Lung microvascular endothelial cell (primary cell): ENCODE measurements around the gene GGCT. TPM values are rescaled to one million over a fixed set of nuclear protein-coding genes. Genes with fewer than 3 reads are reported as not detected.
"Not testable (repeated sequence)": the region's sequence is repeated elsewhere in the genome, so short reads cannot be mapped to it uniquely, and the experiment has no call there.

ENCODE experiments used
- DNase-seq, 2 donors: peaks; one replicate each; pipeline versions ENCODE4 v3.0.0 to v3.0.0-alpha.2; 2010; ENCODE audit warnings: low read depth in 2 of 2
- total RNA-seq: library from RNA; depleted of rRNA; stranded (reverse); fragments of >200 nt; gene quantifications from 2 replicates; pipeline ENCODE4 v1.2.1, GENCODE V29; 2014

Gene GGCT
- total RNA-seq, 1 donor from 2014 or later: 22.2 TPM

DNA sequence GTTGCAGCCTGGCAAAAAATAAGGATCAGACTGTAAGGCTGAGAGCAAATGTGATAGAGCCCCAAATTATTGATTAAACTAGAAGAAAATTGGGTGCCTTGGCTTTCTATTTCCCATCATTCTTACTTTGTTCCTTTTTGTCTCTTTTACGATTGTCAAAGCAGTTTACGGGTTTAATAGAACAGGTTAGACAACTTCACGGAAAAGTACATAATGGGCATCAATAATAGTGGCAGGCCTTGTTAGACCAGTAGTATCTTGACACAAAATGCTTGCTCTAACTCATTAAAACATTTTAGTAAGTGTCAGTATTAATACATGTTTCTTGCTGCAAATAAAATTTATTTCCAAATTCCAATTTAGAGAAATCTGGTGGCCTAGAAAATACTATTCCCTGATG is 14.5 kb upstream of the GGCT start:
- no peak for DNase-seq

GRCh38 chr7:30515761-30516160 is 11.1 kb upstream of the GGCT start:
- no peak for DNase-seq

- DNase-seq: no peak
Measured at GRCh38 chr7:30514776-30515175, 10.1 kb upstream of the GGCT start.

DNA sequence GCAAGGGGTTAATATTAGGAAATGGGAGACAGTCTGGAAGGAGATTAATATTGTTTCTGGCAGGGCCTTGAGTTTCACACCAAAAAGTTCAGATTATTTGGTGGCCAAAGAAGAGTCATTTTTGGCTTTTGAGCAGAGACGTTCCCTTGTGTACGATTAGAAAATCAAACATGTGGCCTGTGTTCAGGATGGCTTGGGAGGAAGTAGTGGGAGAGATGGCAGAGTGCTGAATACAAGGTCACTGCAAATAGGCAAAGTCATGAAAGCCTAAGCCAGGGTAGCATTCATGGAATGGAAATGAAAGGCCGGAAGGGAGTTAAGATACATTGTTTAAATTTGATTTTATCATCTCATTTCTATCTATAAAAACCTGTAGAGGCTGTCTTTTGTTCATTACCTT is 9.5 kb upstream of the GGCT start:
- peak in 1 of 2 donors; percentile 12 for DNase-seq

- DNase-seq: no peak
Measured at GRCh38 chr7:30513762-30514161, 9.1 kb upstream of the GGCT start.

DNA sequence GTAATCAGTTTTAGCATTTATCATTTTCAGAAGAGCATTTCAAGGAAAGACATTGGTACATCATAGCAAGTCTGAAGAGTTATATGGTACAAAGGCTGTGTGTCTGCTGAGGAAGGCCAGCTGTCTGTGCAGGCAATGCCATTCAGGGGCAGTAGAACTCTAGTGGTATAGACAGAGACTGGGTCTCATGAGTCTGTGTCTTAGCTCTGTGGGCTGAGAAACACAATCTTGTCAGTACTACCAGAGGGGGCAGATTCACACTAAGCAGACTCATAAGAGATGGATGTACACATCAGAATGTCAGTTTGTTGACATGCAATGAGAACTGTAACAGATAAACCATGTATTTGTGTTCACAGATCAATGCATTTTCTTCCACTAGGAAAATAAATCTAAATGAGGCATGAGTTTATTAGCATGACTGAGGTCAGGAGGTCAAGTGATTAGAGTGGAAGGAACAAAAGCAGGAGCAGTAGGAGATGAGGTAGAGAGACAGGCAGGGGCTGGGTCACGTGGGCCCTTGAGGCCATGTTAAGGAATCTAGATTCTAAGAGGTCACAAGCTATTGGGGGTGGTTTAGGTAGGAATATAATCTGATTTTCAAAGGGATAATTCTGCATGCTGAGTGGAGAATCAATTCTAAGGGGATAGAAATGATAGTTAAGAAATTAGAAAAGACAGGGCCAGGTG is 7.5 kb upstream of the GGCT start:
- no peak for DNase-seq

DNA sequence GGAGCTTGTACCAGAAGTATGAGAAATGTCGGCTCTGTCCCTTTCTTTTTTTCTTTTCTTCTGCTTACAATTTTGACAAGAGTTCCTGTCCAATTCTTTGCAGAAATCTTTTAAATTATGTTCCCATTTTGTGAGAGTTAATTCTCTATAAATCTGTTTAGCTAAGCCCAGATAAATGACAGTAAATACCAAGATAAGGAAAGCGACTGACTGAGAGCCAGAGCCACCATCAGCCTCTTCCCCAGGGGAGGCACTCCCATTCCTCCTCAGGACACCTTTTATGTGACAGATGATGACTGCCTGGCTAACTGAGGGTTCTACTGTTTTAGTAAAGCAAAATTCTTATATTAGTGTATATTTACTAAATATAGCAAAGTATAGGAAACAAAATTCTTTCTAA is 6.9 kb upstream of the GGCT start:
- DNase-seq: no peak

DNA sequence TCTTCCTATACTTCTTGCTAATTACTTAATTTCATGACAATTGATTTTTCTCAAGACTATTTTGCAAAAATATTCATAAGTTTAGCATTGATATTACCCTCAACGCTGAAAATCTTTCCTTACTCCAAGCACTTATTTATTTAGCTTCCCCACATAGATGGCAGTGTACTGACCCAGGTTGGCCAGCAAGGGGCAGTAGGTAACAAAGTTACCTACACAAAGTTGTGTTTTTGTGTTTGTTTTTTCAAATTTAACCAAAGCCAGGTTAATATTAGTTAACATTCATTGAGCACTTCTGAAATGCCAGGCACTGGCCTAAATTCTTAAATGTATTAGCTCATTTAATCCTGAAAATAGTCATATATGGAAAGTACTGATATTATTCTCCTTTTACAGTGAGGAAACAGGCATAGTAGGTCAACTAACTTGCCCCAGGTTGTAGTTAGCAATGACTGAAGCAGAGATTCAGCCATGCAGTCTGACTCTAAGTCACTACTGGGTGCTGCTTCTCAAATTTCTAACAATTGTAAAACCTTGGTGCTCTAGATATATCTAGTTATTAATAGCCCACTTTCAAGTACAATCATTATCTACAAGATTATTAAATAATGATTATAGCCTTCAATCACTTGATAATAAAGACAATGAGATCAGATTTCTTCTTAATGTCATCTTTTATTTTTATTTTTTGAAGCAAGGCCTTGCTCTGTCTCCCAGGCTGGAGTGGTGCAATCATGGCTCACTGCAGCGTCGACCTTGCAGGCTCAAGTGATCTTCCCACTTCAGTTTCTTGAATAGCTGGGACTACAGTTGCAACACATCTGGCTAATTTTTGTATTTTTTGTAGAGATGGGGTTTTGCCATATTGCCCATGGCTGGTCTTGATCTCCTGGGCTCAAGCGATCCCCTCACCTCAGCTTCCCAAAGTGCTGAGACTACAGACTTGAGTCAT is 5.8 kb upstream of the GGCT start:
- DNase-seq: peak; percentile 69 to 70

- not testable (repeated sequence) for DNase-seq
Measured at GRCh38 chr7:30509171-30509857, 4.7 kb upstream of the GGCT start.

GRCh38 chr7:30507346-30507900 is 2.8 kb upstream of the GGCT start:
- not testable (repeated sequence) for DNase-seq

- DNase-seq: no peak
Measured at GRCh38 chr7:30505174-30505697, 607 bp upstream of the GGCT start.

GRCh38 chr7:30503274-30504212 is 1.1 kb downstream of the GGCT start:
- DNase-seq: peak in 1 of 2 donors; percentile 23

DNA sequence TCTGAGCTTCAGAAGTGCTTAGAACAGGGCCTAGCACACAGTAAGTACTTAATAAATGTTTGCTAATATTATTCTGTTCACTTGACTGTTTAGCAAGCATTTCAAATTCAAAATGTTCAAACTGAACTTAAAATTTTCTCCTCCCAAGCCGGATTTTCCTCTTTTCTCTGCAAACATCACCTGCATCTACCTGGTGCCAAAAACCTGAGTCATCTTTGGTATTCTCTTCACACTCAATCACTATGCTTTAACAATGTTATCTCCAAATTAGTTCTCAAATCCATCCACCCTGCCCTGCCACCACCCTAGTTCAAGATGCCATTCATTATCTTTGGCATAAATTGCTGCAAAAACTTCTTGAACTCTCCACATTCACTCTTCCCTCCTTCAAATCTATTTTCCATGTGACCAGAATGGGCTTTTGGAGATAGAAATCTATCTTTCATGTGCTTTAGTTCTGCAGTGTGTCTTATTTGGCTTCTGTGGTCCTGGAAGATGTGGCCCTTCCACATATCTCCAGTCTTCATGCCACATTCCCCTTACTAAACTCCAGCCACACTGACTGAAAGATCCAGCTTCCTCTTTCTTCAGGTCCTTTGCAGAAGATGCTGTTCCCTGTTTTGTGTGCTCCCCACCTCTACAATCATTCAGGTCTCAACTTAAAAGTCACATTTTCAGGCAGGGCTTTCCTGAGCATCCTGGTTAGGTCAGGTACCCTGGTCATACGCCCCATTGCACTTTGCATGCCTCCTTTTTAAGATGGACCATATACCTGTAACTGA is 2.0 kb downstream of the GGCT start:
- DNase-seq: no peak

- no peak for DNase-seq
Measured at GRCh38 chr7:30501264-30501663, 3.4 kb downstream of the GGCT start.

DNA sequence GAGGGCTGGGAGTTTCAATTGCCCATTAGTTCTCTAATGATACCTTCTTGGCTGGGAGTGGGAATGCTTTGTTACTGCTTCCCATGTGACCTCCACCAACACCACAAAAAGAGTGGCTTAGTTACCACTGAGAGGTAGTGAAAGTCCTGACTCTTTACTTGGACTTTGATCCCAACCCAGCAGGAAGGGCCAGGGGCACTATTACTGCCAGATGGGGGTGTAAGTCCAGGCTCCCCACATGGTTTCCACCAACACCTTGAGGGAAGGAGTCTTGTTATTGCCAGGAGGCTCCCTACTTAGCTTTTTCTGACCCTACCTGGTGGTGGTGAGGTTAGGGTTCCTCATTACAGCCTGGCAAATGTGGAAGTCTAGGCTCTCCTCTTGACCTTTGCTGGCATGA is 11.4 kb downstream of the GGCT start:
- no peak for DNase-seq

- DNase-seq: no peak
Measured at GRCh38 chr7:30491417-30491816, 13.2 kb downstream of the GGCT start.

- no peak for DNase-seq
Measured at GRCh38 chr7:30487371-30487770, 17.3 kb downstream of the GGCT start.

- DNase-seq: no peak
Measured at GRCh38 chr7:30485667-30486066, 19.0 kb downstream of the GGCT start.

GRCh38 chr7:30481416-30481815 is 23.2 kb downstream of the GGCT start:
- DNase-seq: not testable (repeated sequence)
